ENCODE results near the gene MMP10.
A peak's percentile ranks its signal among the peaks of the same experiment; 100 is the strongest.

Gene MMP10
- total RNA-seq = 0 to 10.6 (median 0.19) reads per million in 18 experiments

- peak; percentile 35 to 38 for DNase-seq
Observed at GRCh38 chr11:102780491-102780918, at the start of gene MMP10. Gene MMP10, minus strand, starts transcription at chr11:102780628. Its CDS starts 37 bp downstream, at chr11:102780591.

- DNase-seq = no peak
Observed at GRCh38 chr11:102829316-102830000, 49.0 kb upstream of the MMP10 start.

- peak; percentile 14 to 73 for DNase-seq
Observed at GRCh38 chr11:102824556-102824955, 44.1 kb upstream of the MMP10 start.

- DNase-seq = no peak
Observed at GRCh38 chr11:102819491-102819890, 39.1 kb upstream of the MMP10 start.

- DNase-seq = no peak
Observed at GRCh38 chr11:102813484-102813883, 33.1 kb upstream of the MMP10 start.

GRCh38 chr11:102812188-102812587, 31.8 kb upstream of the MMP10 start:
- no peak for DNase-seq

- DNase-seq = peak in 1 of 2 donors; percentile 3
Observed at GRCh38 chr11:102810950-102811660, 30.7 kb upstream of the MMP10 start.

GRCh38 chr11:102809971-102810370, 29.5 kb upstream of the MMP10 start:
- no peak for DNase-seq

- peak in 1 of 2 donors; percentile 15 for DNase-seq
Observed at GRCh38 chr11:102807921-102808320, 27.5 kb upstream of the MMP10 start.

- no peak for DNase-seq
Observed at GRCh38 chr11:102806296-102806695, 25.9 kb upstream of the MMP10 start.

GRCh38 chr11:102802341-102802740, 21.9 kb upstream of the MMP10 start:
- peak in 1 of 2 donors; percentile 40 for DNase-seq

- DNase-seq = no peak
Observed at GRCh38 chr11:102800767-102801166, 20.3 kb upstream of the MMP10 start.

- no peak for DNase-seq
Observed at GRCh38 chr11:102799681-102800340, 19.4 kb upstream of the MMP10 start.

GRCh38 chr11:102798012-102798746, 17.8 kb upstream of the MMP10 start, which contains the start of gene MMP1:
Gene MMP1, minus strand, starts transcription at chr11:102798160. Its CDS starts 68 bp downstream, at chr11:102798092.
- DNase-seq = no peak

GRCh38 chr11:102794382-102794781, 14.0 kb upstream of the MMP10 start:
- peak; percentile 31 to 45 for DNase-seq

GRCh38 chr11:102793677-102794290, 13.4 kb upstream of the MMP10 start:
- DNase-seq = no peak

- DNase-seq = no peak
Observed at GRCh38 chr11:102792604-102793003, 12.2 kb upstream of the MMP10 start.

GRCh38 chr11:102791271-102792036, 11.0 kb upstream of the MMP10 start:
- no peak for DNase-seq

GRCh38 chr11:102788334-102788995, 8.0 kb upstream of the MMP10 start:
- peak; percentile 17 to 56 for DNase-seq

- DNase-seq = no peak
Observed at GRCh38 chr11:102784380-102784779, 4.0 kb upstream of the MMP10 start.

- DNase-seq = no peak
Observed at GRCh38 chr11:102783720-102784119, 3.3 kb upstream of the MMP10 start.

All from inflammatory macrophage (primary cell).